SK-N-SH (cell line): ENCODE data around the gene WDR82. TPM values are rescaled to one million over a fixed set of nuclear protein-coding genes. Genes with fewer than 3 reads are reported as not detected.

ENCODE experiments used
- CTCF ChIA-PET: fragments of 300-600, 350-600 bp; formaldehyde crosslinking; extraction: SDS; loops from one replicate; lab custom pipeline; 2021; lab: Yijun Ruan, JAX
- POLR2A ChIA-PET: fragments of 350-600 bp; sonication (Branson Sonifier 250); formaldehyde crosslinking; extraction: SDS; loops from one replicate; lab custom pipeline; 2020; ENCODE audit warnings: antibody characterized with exemption, inconsistent platforms; lab: Yijun Ruan, JAX
- DNase-seq: peaks from one replicate; pipeline ENCODE4 v3.0.0; 2012
- H2AFZ ChIP-seq: fragments of 200-600 bp; sonication (generic); 2 replicates; pipeline ENCODE4 v1.8.1; 2016; ENCODE audit warnings: antibody characterized with exemption, mild to moderate bottlenecking, low read depth
- H3F3A ChIP-seq: fragments of 200-600 bp; sonication (generic); replicated peaks from 2 replicates; pipeline ENCODE3; 2016; ENCODE audit warnings: antibody characterized with exemption, mild to moderate bottlenecking; ENCODE audit not compliant: insufficient read depth
- H3K27ac ChIP-seq, 2 experiments: fragments of 200-500 bp in 1 of 2; fragments of 200-600 bp in 1 of 2; sonication (Bioruptor generic) in 1 of 2; sonication (generic), shearing (Covaris generic) in 1 of 2; 2 replicates each; pipeline versions ENCODE4 v1.5.1 to v1.6.1; 2014 to 2016; ENCODE audit warnings: low read depth in 2 of 2, inconsistent platforms in 1 of 2, low read length in 1 of 2, mild to moderate bottlenecking in 1 of 2, mixed read lengths in 1 of 2
- H3K27me3 ChIP-seq: fragments of 200-600 bp; sonication (generic), shearing (Covaris generic); 2 replicates; pipeline ENCODE4 v1.6.1; 2016; ENCODE audit warnings: mixed run types; ENCODE audit not compliant: insufficient read depth
- H3K36me3 ChIP-seq, 2 experiments: fragments of 200-500 bp in 1 of 2; fragments of 200-600 bp in 1 of 2; sonication (Bioruptor generic) in 1 of 2; sonication (generic) in 1 of 2; replicated peaks in 1 of 2; 2 replicates each; pipeline versions ENCODE3 to v1.5.1; 2014 to 2016; ENCODE audit warnings: low read length in 1 of 2, mild to moderate bottlenecking in 1 of 2; ENCODE audit not compliant: insufficient read depth in 2 of 2, control insufficient read depth in 1 of 2
- H3K4me1 ChIP-seq, 2 experiments: fragments of 200-500 bp in 1 of 2; fragments of 200-600 bp in 1 of 2; sonication (Bioruptor generic) in 1 of 2; sonication (generic), shearing (Covaris generic) in 1 of 2; 2 replicates each; pipeline versions ENCODE4 v1.5.1 to v1.6.1; 2014 to 2016; ENCODE audit warnings: low read depth in 1 of 2, low read length in 1 of 2, mixed run types in 1 of 2; ENCODE audit not compliant: insufficient read depth in 2 of 2, control insufficient read depth in 1 of 2
- H3K4me2 ChIP-seq: fragments of 200-600 bp; sonication (generic), shearing (Covaris generic); 2 replicates; pipeline ENCODE4 v1.6.1; 2017; ENCODE audit warnings: mixed run types
- H3K4me3 ChIP-seq, 2 experiments: fragments of 200-500 bp in 1 of 2; fragments of 200-600 bp in 1 of 2; sonication (Bioruptor generic) in 1 of 2; sonication (generic), shearing (Covaris generic) in 1 of 2; 2 replicates each; pipeline versions ENCODE4 v1.5.1 to v1.8.1; 2014 to 2016; ENCODE audit warnings: low read depth in 2 of 2, inconsistent platforms in 1 of 2, low read length in 1 of 2, mild to moderate bottlenecking in 1 of 2, mixed read lengths in 1 of 2, moderate library complexity in 1 of 2
- H3K79me2 ChIP-seq: fragments of 200-600 bp; sonication (generic); 2 replicates; pipeline ENCODE4 v1.8.1; 2017; ENCODE audit warnings: mild to moderate bottlenecking; ENCODE audit not compliant: insufficient read depth
- H3K9ac ChIP-seq: fragments of 200-600 bp; sonication (generic); 2 replicates; pipeline ENCODE4 v1.6.1; 2017; ENCODE audit warnings: mixed run types
- H3K9me2 ChIP-seq: fragments of 200-600 bp; sonication (generic); 2 replicates; pipeline ENCODE4 v1.6.1; 2017; ENCODE audit warnings: mixed run types
- H3K9me3 ChIP-seq: fragments of 200-600 bp; sonication (generic); 2 replicates; pipeline ENCODE4 v1.6.1; 2017; ENCODE audit warnings: mixed run types, mild to moderate bottlenecking, moderate library complexity
- H4K20me1 ChIP-seq: fragments of 200-600 bp; sonication (generic); 2 replicates; pipeline ENCODE4 v1.6.1; 2017; ENCODE audit warnings: mild to moderate bottlenecking, mixed run types; ENCODE audit not compliant: insufficient read depth
- CHD2 ChIP-seq: fragments of 150-350 bp; IDR thresholded peaks from 2 replicates; pipeline ENCODE4 v1.6.1; 2018; ENCODE audit warnings: low read length; ENCODE audit not compliant: partially characterized antibody
- CTCF ChIP-seq: fragments of 200-600 bp; sonication (generic); IDR thresholded peaks from 2 replicates; pipeline ENCODE4 v1.6.1; 2017; ENCODE audit warnings: antibody characterized with exemption, mild to moderate bottlenecking, moderate library complexity
- EZH2phosphoT487 ChIP-seq: fragments of 200-600 bp; sonication (generic); IDR thresholded peaks from 2 replicates; pipeline ENCODE4 v1.6.1; 2017; ENCODE audit warnings: low read depth, mixed run types, mild to moderate bottlenecking, antibody characterized with exemption, moderate library complexity, borderline replicate concordance
- FOXM1 ChIP-seq: IDR thresholded peaks from 2 replicates; pipeline ENCODE4 v1.4.0; 2012; ENCODE audit warnings: low read depth, mild to moderate bottlenecking
- MXI1 ChIP-seq: IDR thresholded peaks from 2 replicates; pipeline ENCODE4 v1.6.1; 2012; ENCODE audit warnings: mild to moderate bottlenecking, low read depth, low read length, improper control_type of control experiment
- PBX3 ChIP-seq: IDR thresholded peaks from 2 replicates; pipeline ENCODE4; 2012
- RFX5 ChIP-seq: IDR thresholded peaks from 2 replicates; pipeline ENCODE4 v1.6.1; 2012; ENCODE audit warnings: mild to moderate bottlenecking, improper control_type of control experiment, low read length
- RXRA ChIP-seq: IDR thresholded peaks from 2 replicates; pipeline ENCODE4 v1.4.0; 2012; ENCODE audit warnings: low read depth, mild to moderate bottlenecking, borderline replicate concordance
- SIN3A ChIP-seq: IDR thresholded peaks from 2 replicates; pipeline ENCODE4 v1.6.1; 2012; ENCODE audit warnings: low read depth, mild to moderate bottlenecking, low read length, moderate library complexity, borderline replicate concordance
- TEAD4 ChIP-seq: IDR thresholded peaks from 2 replicates; pipeline ENCODE4 v1.4.0; 2012; ENCODE audit warnings: mild to moderate bottlenecking, borderline replicate concordance; ENCODE audit not compliant: insufficient read depth
- WGBS: methylation state at CpG from one replicate; pipeline ENCODE4 v1.1.6; 2017; ENCODE audit warnings: low lambda C conversion rate; 5-methylcytosine and 5-hydroxymethylcytosine counted together
- polyA plus RNA-seq, 3 experiments: library from polyadenylated mRNA; depleted of rRNA; stranded (reverse); fragments of >200 nt; gene quantifications; 2 replicates each; pipeline ENCODE4 v1.2.3, GENCODE V29; 2012

Gene WDR82
- polyA plus RNA-seq, 1 of the 3 experiments (the other 2 are of a cell fraction) = 41.2 TPM

- TF ChIP-seq SIN3A = no peak
- TF ChIP-seq RXRA = no peak
- peak; percentile 29; the same call in 1 of the 2 replicates for TF ChIP-seq PBX3
- TF ChIP-seq EZH2phosphoT487 = no peak
- TF ChIP-seq RFX5 = no peak
- TF ChIP-seq CTCF = no peak
- TF ChIP-seq MXI1 = peak; percentile 61; the same call in 1 of the 2 replicates
- no peak for TF ChIP-seq TEAD4
- TF ChIP-seq CHD2 = no peak
Measured at GRCh38 chr3:52245322-52246263, 32.9 kb downstream of the WDR82 start, which contains the start of gene PPM1M (continued).

GRCh38 chr3:52243791-52244628 lies 34.4 kb downstream of the WDR82 start:
- ChIA-PET CTCF (interaction anchor here (0.6 to 2.7 kb wide), 5 partner anchors 12 to 243 kb away, joined by 3 to 12 read pairs (median 5); partner anchors contain the start of gene WDR82), POLR2A (interaction anchor here (1.9 kb wide), 1 partner anchor 34 kb away, joined by 10 read pairs; the partner anchor contains the start of gene WDR82)
- Histone ChIP-seq H3K4me2 (no peak overlapping the region), H3K9me3 (no peaks in the 10 kb centered on the region), H3K79me2 (peaks cover 12% of the 10 kb centered on the region; the same call in 1 of the 2 replicates), H3K9me2 (no peaks in the 10 kb centered on the region), H3K4me1 (peaks cover 4 to 48% of the 10 kb centered on the region in 2 experiments; a peak in 3 of 4 replicates), H3K9ac (no peak overlapping the region), H3K4me3 (no peak overlapping the region), H3K27me3 (no peaks in the 10 kb centered on the region), H3K36me3 (peaks cover 0 to 3% of the 10 kb centered on the region in 2 experiments), H3F3A (peaks cover 31% of the 10 kb centered on the region), H4K20me1 (no peaks in the 10 kb centered on the region), H3K27ac (no peak overlapping the region), H2AFZ (no peak overlapping the region)
- WGBS = 67% methylated on average over 8 of the region's 9 CpGs
- TF ChIP-seq FOXM1 = no peak
- no peak for DNase-seq
